Measurements from ENCODE around the gene DUOX2. TPM values are rescaled to one million over a fixed set of nuclear protein-coding genes. Genes with fewer than 3 reads are reported as not detected.

The DUOX2 gene
- total RNA-seq, 2 donors from 2014 or later, result 0.11 to 0.13 TPM

- Histone ChIP-seq H3K4me1 (ENCODE audit: control insufficient read depth, insufficient read depth, low read length) (peaks cover 1% of the 10 kb centered on the region), H3K36me3 (ENCODE audit: control insufficient read depth, insufficient read depth, low read length) (no peaks in the 10 kb centered on the region), H3K9me3 (ENCODE audit: control insufficient read depth, low read length) (no peaks in the 10 kb centered on the region), H3K27ac (ENCODE audit: low read depth, low read length) (no peak overlapping the region), H3K4me3 (ENCODE audit: low read length) (no peak overlapping the region), H3K9ac (ENCODE audit: extremely low read depth, low read length, poor library complexity, severe bottlenecking) (no peak overlapping the region), H3K27me3 (ENCODE audit: control insufficient read depth, insufficient read depth, low read length, poor library complexity, severe bottlenecking) (peaks cover 88% of the 10 kb centered on the region)
- Mint-ChIP-seq H3K4me3 (no peak overlapping the region), H3K4me1 (peaks cover 1% of the 10 kb centered on the region), H3K9me3 (no peaks in the 10 kb centered on the region), H3K27me3 (ENCODE audit: insufficient read depth) (peaks cover 67% of the 10 kb centered on the region), H3K36me3 (ENCODE audit: low read depth) (no peaks in the 10 kb centered on the region), H3K27ac (no peak overlapping the region)
- WGBS, 2 experiments (ENCODE audit: insufficient coverage in 1 of 2, insufficient read length in 1 of 2), result 90 to 100% methylated on average over 4 to 9 of the region's 9 CpGs
- no peak for TF ChIP-seq CTCF (conservative IDR thresholded peaks at IDR 0.05)
- no peak for DNase-seq
Measured at GRCh38 chr15:45094358-45094730, 19.6 kb downstream of the DUOX2 start.

GRCh38 chr15:45093622-45094357, 20.2 kb downstream of the DUOX2 start:
- no peak for DNase-seq
- Histone ChIP-seq H3K9me3 (ENCODE audit: control insufficient read depth, low read length) (no peaks in the 10 kb centered on the region), H3K36me3 (ENCODE audit: control insufficient read depth, insufficient read depth, low read length) (no peaks in the 10 kb centered on the region), H3K4me1 (ENCODE audit: control insufficient read depth, insufficient read depth, low read length) (peaks cover 7% of the 10 kb centered on the region), H3K27me3 (ENCODE audit: control insufficient read depth, insufficient read depth, low read length, poor library complexity, severe bottlenecking) (peaks cover 90% of the 10 kb centered on the region), H3K4me3 (ENCODE audit: low read length) (no peak overlapping the region), H3K9ac (ENCODE audit: extremely low read depth, low read length, poor library complexity, severe bottlenecking) (no peak overlapping the region), H3K27ac (ENCODE audit: low read depth, low read length) (no peak overlapping the region)
- Mint-ChIP-seq H3K9me3 (no peaks in the 10 kb centered on the region), H3K27me3 (ENCODE audit: insufficient read depth) (peaks cover 67% of the 10 kb centered on the region), H3K4me1 (peaks cover 7% of the 10 kb centered on the region), H3K4me3 (no peak overlapping the region), H3K36me3 (ENCODE audit: low read depth) (no peaks in the 10 kb centered on the region), H3K27ac (no peak overlapping the region)
- WGBS, 2 experiments (ENCODE audit: insufficient coverage in 1 of 2, insufficient read length in 1 of 2), result 94 to 97% methylated on average over 5 to 11 of the region's 11 CpGs
- no peak for TF ChIP-seq CTCF (conservative IDR thresholded peaks at IDR 0.05)

- Histone ChIP-seq H3K36me3 (ENCODE audit: control insufficient read depth, insufficient read depth, low read length) (no peaks in the 10 kb centered on the region), H3K9ac (ENCODE audit: extremely low read depth, low read length, poor library complexity, severe bottlenecking) (no peak overlapping the region), H3K27ac (ENCODE audit: low read depth, low read length) (no peak overlapping the region), H3K4me3 (ENCODE audit: low read length) (no peak overlapping the region), H3K9me3 (ENCODE audit: control insufficient read depth, low read length) (no peaks in the 10 kb centered on the region), H3K4me1 (ENCODE audit: control insufficient read depth, insufficient read depth, low read length) (peaks cover 8% of the 10 kb centered on the region), H3K27me3 (ENCODE audit: control insufficient read depth, insufficient read depth, low read length, poor library complexity, severe bottlenecking) (peaks cover 91% of the 10 kb centered on the region)
- 83 to 96% methylated on average over 4 of the region's 4 CpGs for WGBS, 2 experiments (ENCODE audit: insufficient coverage in 1 of 2, insufficient read length in 1 of 2)
- H3K4me1 Mint-ChIP-seq, result peaks cover 10% of the 10 kb centered on the region
- no peaks in the 10 kb centered on the region for H3K36me3 Mint-ChIP-seq (ENCODE audit: low read depth)
- DNase-seq, result no peak
- peaks cover 70% of the 10 kb centered on the region for H3K27me3 Mint-ChIP-seq (ENCODE audit: insufficient read depth)
- no peaks in the 10 kb centered on the region for H3K9me3 Mint-ChIP-seq
- H3K4me3 Mint-ChIP-seq, result no peak overlapping the region
- TF ChIP-seq CTCF (conservative IDR thresholded peaks at IDR 0.05), result no peak
- no peak overlapping the region for H3K27ac Mint-ChIP-seq
Measured at GRCh38 chr15:45093013-45093412, 21.0 kb downstream of the DUOX2 start.
